HAP-1 (cell line): Measurements from ENCODE around the gene GAPT.
"Not testable (repeated sequence)": the region's sequence is repeated elsewhere in the genome, so short reads cannot be mapped to it uniquely, and the experiment has no call there.

ENCODE experiments used
- DNase-seq, 2 experiments: peaks; one replicate each; pipeline ENCODE4 v3.0.0-alpha.2; 2016 to 2020; ENCODE audit warnings: low spot score in 2 of 2
- H3K27me3 ChIP-seq: fragments of 250-450 bp; sonication (Bioruptor Pico); 2 replicates; pipeline ENCODE4 v1.5.1; 2020; ENCODE audit warnings: low read depth, mild to moderate bottlenecking, moderate library complexity
- H3K36me3 ChIP-seq: fragments of 250-450 bp; sonication (Bioruptor Pico); replicated peaks from 2 replicates; pipeline ENCODE4 v1.5.1; 2020; ENCODE audit warnings: mild to moderate bottlenecking
- H3K4me1 ChIP-seq: fragments of 250-450 bp; sonication (Bioruptor Pico); 2 replicates; pipeline ENCODE4 v1.5.1; 2020; ENCODE audit warnings: mild to moderate bottlenecking
- H3K4me3 ChIP-seq: fragments of 250-450 bp; sonication (Bioruptor Pico); 2 replicates; pipeline ENCODE4 v1.5.1; 2020; ENCODE audit warnings: mild to moderate bottlenecking, moderate library complexity
- H3K9me3 ChIP-seq: fragments of 250-450 bp; sonication (Bioruptor Pico); 2 replicates; pipeline ENCODE4 v1.5.1; 2020; ENCODE audit warnings: mild to moderate bottlenecking, moderate library complexity
- in situ Hi-C: fragments of 300-500 bp; cut with MboI; formaldehyde crosslinking; loops from 3 replicates; pipeline ENCODE4 v1.14.3; 2020; ENCODE audit warnings: low sequenced_read_pairs, inconsistent platforms, mixed read lengths

The GAPT gene

DNA sequence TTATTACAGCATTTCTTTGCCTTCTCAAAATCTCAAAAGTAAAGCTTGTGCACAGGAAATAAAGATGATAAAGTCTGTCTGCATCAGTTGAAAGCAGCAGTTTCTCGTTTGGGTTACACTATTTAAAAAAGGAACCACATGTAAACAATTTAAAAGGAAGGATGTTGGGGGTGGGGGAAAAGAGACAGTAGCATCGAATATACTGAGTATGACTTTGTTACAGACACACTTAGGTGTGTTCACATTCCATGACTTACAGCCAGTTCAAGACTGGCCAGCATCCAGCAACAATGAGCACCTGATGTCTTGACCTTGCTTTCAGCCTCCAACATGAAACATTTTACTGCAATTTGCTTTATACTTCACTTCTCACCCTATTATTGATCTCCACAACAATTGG lies 8.7 kb downstream of the GAPT start:
- Histone ChIP-seq H3K4me3 (no peak overlapping the region), H3K36me3 (no peaks in the 10 kb centered on the region), H3K4me1 (no peaks in the 10 kb centered on the region; the same call in 1 of the 2 replicates), H3K27me3 (no peaks in the 10 kb centered on the region; the same call in 1 of the 2 replicates), H3K9me3 (no peaks in the 10 kb centered on the region)
- in situ Hi-C loops = loop anchor here (25.0 kb wide), 1 partner anchor 337 kb away; no protein-coding TSS in a partner anchor
- DNase-seq = no peak

DNA sequence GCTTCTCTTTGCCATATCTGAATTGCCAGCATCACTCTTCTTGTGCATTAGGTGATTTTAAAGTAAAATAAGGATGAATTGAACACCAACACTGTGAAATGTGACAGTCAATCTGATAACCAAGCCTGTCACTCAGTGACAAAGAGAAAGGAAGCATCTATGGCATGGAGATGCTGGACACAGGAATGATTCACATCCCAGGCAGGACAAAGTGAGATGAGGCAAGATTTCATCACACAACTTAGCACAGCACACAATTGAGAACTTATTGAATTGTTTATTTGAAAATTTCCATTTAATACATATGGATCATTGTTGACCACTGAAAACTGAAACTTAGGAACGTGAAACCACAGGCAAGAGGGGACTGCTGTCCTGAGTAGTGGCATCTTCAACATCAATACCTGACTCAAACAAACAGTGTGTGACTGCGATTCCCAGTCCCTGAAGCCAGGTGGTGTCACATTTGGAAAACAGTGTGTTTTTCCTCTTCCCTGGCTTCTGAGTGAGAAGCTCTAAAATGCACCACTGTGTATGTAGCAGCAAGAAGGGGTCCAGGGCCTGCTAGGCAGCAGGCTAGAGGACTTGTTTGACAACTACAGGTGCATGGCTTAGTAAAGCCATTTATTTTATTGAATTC lies 10.7 kb downstream of the GAPT start:
- H3K9me3 ChIP-seq = no peaks in the 10 kb centered on the region

DNA sequence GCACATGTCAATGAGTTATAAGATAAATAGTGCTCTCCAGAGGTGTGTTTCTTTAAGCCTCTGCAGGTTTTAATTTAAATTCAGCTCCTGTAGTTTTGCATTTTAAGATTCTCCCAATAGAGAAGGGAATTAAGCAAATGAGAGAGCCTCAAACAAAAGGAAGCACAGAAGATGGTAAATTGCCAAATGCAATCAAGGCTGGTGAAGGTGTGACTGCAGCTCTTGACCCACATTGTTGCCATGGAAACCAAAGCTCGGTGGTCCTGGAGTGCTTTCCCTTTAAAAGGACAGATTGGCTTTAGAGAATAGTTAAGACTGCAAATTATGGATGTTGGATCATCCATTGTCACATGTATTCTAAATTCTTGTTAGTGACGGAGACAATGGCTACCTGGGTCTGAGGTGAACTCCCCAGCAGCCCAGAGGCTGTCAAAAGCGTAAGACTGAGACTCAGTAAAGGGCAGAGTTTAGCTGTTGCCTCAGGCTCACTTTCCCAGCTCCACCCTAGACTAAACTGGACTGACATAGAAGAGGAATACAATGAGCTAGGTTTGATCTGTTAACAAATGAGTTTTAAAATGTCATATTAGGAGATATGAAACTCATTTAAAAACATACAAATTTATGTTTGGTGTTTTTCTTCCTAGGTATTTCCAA lies 12.3 kb downstream of the GAPT start:
- H3K9me3 ChIP-seq = no peaks in the 10 kb centered on the region
- H3K36me3 ChIP-seq = no peaks in the 10 kb centered on the region
- DNase-seq = no peak
- in situ Hi-C loops = loop anchor here (25.0 kb wide), 1 partner anchor 334 kb away; no protein-coding TSS in a partner anchor
- H3K27me3 ChIP-seq = no peaks in the 10 kb centered on the region; the same call in 1 of the 2 replicates
- H3K4me3 ChIP-seq = no peak overlapping the region
- no peaks in the 10 kb centered on the region; the same call in 1 of the 2 replicates for H3K4me1 ChIP-seq

More for the DNA sequence above, 10.7 kb downstream of the GAPT start:
- Histone ChIP-seq H3K4me1 (no peaks in the 10 kb centered on the region; the same call in 1 of the 2 replicates), H3K36me3 (no peaks in the 10 kb centered on the region), H3K27me3 (no peaks in the 10 kb centered on the region; the same call in 1 of the 2 replicates), H3K4me3 (no peak overlapping the region)
- DNase-seq = no peak
- in situ Hi-C loops = loop anchor here (25.0 kb wide), 1 partner anchor 335 kb away; no protein-coding TSS in a partner anchor

DNA sequence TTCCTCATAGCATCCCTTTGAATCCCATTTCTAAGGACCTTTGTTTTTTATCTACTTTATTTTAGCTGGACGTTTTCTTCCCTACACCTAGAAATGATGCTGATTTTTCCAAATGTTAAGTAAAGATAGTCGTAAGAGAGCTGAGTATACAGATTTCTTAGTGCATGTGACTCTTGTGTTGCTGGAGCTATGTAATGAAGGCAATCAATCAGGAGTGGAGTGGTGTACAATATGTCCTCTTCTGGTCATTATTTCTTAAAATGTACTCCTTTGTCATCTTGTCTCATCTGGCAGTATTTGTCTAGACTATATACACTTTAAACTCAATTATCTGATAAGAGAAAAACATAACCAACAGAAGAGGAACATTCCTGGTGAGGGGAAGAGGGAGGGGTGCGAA lies 13.5 kb downstream of the GAPT start:
- no peaks in the 10 kb centered on the region for H3K27me3 ChIP-seq
- in situ Hi-C loops = loop anchor here (25.0 kb wide), 1 partner anchor 333 kb away; no protein-coding TSS in a partner anchor
- no peaks in the 10 kb centered on the region for H3K36me3 ChIP-seq
- no peak for DNase-seq
- no peaks in the 10 kb centered on the region; the same call in 1 of the 2 replicates for H3K4me1 ChIP-seq
- H3K4me3 ChIP-seq = no peak overlapping the region
- no peaks in the 10 kb centered on the region for H3K9me3 ChIP-seq

DNA sequence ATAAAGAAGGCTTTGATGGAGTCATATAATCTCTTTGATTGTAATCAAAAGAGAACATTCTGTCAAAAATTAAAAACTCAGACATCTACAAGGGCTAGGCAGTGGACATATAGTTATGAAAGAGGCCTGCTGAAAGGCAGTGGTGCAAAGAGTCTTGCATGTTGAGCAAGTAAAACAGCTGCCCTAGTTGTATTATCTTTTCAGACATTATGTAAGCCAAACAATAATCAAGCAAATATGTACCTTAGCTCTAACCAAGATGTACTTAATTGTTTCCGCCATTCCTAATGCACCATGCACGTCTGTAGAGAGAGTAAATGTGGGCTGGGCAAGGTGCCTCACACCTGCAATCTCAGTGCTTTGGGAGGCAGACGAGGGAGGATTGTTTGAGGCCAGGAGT lies 14.3 kb downstream of the GAPT start:
- Histone ChIP-seq H3K4me1 (no peaks in the 10 kb centered on the region; the same call in 1 of the 2 replicates), H3K4me3 (no peak overlapping the region), H3K36me3 (no peaks in the 10 kb centered on the region), H3K27me3 (no peaks in the 10 kb centered on the region), H3K9me3 (no peaks in the 10 kb centered on the region)
- in situ Hi-C loops = loop anchor here (25.0 kb wide), 1 partner anchor 332 kb away; no protein-coding TSS in a partner anchor
- DNase-seq = no peak

DNA sequence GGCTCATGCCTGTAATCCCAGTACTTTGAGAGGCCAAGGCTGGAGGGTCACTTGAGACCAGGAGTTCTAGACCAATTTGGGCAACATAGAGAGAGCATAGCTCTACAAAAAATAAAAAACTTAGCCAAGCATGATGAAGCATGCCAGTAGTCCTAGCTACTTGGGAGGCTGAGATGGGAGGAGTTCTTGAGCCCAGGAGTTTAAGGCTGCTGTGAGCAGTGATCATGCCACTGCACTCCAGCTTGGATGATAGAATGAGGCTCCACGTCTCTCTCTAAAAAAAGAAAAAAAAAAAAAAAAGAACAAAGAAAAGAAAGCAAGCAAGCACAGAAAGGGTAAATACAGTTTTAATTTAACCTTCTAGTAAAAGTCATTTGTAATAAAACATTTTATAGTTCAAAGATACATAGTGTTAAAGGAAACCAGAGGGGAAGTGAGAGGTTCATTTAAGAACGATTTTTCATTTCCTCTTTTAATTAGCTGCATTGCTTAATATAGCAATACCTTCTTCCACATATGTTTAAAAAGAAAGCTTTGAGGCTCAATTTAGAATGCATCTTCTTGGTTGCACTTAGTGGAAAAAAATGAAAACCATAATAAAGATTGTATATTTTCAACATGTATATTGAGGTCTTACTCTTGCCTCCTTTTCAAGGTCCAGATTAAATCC lies 14.9 kb downstream of the GAPT start:
- H3K4me3 ChIP-seq = no peak overlapping the region
- H3K36me3 ChIP-seq = no peaks in the 10 kb centered on the region
- no peak for DNase-seq
- no peaks in the 10 kb centered on the region for H3K9me3 ChIP-seq
- in situ Hi-C loops = loop anchor here (25.0 kb wide), 1 partner anchor 331 kb away; no protein-coding TSS in a partner anchor
- no peaks in the 10 kb centered on the region for H3K27me3 ChIP-seq
- H3K4me1 ChIP-seq = no peaks in the 10 kb centered on the region; the same call in 1 of the 2 replicates

DNA sequence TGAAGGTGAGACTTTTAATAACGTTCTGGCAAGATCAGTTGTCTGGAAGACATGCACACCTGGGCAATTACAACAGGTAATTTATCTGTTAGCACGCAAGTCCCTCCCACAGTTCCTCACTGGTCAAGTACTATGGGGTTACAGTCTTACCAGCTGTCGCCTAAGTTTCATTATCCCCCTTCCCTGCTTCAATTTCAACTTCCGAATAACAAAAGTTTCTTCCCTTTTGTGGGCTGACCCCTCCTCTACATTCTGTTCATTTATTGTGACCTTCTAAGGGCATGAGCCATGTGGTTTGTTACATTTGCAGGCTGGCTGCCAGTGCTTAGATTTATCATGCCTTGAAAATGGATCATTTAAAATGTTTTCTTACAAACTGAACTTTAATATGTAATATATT lies 16.5 kb downstream of the GAPT start:
- Histone ChIP-seq H3K4me1 (no peaks in the 10 kb centered on the region; the same call in 1 of the 2 replicates), H3K9me3 (no peaks in the 10 kb centered on the region), H3K4me3 (no peak overlapping the region), H3K27me3 (no peaks in the 10 kb centered on the region), H3K36me3 (no peaks in the 10 kb centered on the region)
- DNase-seq = no peak
- in situ Hi-C loops = loop anchor here (25.0 kb wide), 1 partner anchor 330 kb away; no protein-coding TSS in a partner anchor

DNA sequence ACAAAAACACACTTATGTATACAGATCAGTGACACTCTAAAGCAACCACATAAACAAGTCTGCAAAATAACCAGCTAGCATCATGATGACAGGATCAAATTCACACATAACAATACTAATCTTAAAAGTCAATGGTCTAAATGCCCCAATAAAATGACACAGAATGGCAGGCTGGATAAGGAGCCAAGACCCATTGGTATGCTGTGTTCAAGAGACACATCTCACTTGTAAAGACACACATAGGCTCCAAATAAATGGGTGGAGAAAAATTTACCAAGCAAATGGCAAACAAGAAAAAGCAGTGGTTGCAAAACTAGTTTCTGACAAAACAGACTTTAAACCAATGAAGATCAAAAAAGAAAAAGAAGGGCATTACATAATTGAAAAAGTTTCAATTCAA lies 26.0 kb downstream of the GAPT start:
- Histone ChIP-seq H3K9me3 (no peaks in the 10 kb centered on the region), H3K4me3 (no peak overlapping the region), H3K4me1 (no peaks in the 10 kb centered on the region), H3K36me3 (no peaks in the 10 kb centered on the region), H3K27me3 (no peaks in the 10 kb centered on the region)
- in situ Hi-C loops = loop anchor here (25.0 kb wide), 1 partner anchor 320 kb away; no protein-coding TSS in a partner anchor
- no peak for DNase-seq

DNA sequence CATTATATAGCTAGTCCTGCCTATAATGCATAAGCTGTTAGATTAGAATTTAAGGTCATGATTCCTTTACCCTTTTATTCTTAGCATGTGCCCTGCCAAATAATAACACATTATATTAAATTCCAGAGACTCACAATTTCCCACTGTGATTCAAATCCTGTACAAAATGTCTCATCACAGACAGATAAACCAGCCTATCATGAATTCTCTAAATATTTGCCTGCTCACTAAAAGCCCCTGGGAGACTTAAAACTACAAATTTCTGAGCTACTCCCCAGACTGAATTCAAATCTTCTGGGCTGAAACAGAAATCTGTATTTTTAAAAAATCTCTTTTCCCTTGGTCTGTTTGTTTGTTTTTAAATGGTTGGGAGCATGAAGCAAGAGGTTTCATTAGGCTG lies 32.7 kb downstream of the GAPT start:
- no peaks in the 10 kb centered on the region for H3K27me3 ChIP-seq
- no peaks in the 10 kb centered on the region for H3K9me3 ChIP-seq
- H3K4me3 ChIP-seq = no peak overlapping the region
- in situ Hi-C loops = loop anchor here (25.0 kb wide), 1 partner anchor 313 kb away; no protein-coding TSS in a partner anchor
- no peaks in the 10 kb centered on the region for H3K4me1 ChIP-seq
- H3K36me3 ChIP-seq = no peaks in the 10 kb centered on the region
- no peak for DNase-seq

DNA sequence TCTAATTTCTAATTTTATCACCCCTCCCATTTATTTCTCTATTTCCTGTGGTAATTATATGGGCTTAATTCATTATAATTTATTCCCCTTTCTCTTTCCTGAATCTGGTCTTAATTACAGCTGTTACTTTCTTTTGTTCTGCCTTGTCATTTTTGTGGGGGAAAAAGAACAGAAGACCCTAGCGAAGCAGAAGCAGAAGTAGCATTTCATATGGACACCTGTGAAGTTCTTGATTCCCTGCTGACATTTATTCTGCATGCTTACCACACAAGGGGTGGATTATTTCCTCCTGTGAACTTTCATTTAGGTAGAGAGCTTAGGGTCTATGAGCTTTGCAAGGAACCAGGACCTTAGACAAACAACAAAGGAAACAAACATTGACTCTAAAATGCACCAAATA lies 33.3 kb downstream of the GAPT start:
- Histone ChIP-seq H3K4me1 (no peaks in the 10 kb centered on the region), H3K27me3 (no peaks in the 10 kb centered on the region), H3K9me3 (no peaks in the 10 kb centered on the region), H3K4me3 (no peak overlapping the region), H3K36me3 (no peaks in the 10 kb centered on the region)
- no peak for DNase-seq
- in situ Hi-C loops = loop anchor here (25.0 kb wide), 1 partner anchor 313 kb away; no protein-coding TSS in a partner anchor

DNA sequence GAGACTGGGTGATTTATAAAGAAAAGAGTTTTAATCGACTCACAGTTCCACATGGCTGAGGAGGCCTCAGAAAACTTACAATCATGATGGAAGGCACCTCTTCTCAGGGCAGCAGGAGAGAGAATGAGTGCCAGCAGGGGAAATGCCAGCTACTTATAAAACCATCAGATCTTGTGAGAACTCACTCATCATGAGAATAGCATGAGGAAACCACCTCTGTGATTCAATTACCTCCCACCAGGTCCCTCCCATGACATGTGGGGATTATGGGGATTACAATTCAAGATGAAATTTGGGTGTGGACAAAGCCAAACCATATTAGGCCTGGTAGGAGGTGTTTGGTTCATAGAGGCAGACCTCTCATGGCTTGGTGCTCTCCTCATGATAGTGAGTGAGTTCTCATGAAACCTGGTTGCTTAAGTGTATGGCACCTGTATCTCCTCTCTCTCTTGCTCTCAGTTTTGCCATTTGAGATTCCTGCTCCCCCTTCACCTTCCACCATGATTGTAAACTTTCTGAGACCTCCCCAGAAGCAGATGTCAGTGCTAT lies 39.8 kb downstream of the GAPT start:
- Histone ChIP-seq H3K9me3 (no peaks in the 10 kb centered on the region), H3K4me1 (no peaks in the 10 kb centered on the region), H3K4me3 (no peak overlapping the region), H3K27me3 (no peaks in the 10 kb centered on the region), H3K36me3 (no peaks in the 10 kb centered on the region)
- no peak for DNase-seq
- in situ Hi-C loops = no loop called here

DNA sequence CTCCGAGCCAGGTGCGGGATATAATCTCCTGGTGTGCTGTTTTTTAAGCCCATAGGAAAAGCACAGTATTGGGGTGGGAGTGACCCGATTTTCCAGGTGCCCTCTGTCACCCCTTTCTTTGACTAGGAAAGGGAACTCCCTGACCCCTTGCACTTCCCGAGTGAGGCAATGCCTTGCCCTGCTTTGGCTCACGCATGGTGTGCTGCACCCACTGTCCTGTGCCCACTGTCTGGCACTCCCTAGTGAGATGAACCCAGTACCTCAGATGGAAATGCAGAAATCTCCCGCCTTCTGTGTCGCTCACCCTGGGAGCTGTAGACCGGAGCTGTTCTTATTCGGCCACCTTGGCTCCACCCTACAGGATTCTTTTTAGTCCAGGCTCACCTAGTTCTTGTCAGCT lies 50.7 kb downstream of the GAPT start:
- H3K9me3 ChIP-seq, H3K4me1 ChIP-seq, in situ Hi-C loops, H3K4me3 ChIP-seq, H3K27me3 ChIP-seq, DNase-seq, H3K36me3 ChIP-seq: not testable (repeated sequence)

DNA sequence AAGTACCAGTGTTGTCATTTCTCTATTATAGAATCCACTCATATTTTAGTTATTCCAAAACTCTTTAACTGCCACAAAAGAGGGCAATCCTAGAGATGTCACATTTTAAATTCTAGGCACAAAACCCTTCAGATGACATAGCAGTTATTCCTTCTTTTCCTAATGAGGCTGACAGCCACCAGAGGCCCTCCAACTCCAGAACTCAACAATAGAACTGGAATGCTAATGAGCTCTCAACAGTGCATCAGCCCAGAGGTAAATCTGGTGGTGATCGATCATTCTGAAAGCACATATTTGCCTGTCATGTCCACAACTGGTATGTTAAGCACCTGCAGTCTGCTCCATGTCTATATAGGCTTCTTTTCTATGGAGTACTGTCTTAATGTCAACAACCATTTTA lies 51.5 kb downstream of the GAPT start:
- no peaks in the 10 kb centered on the region for H3K9me3 ChIP-seq
- H3K4me3 ChIP-seq = no peak overlapping the region
- DNase-seq = no peak
- no peaks in the 10 kb centered on the region for H3K27me3 ChIP-seq
- no peaks in the 10 kb centered on the region for H3K4me1 ChIP-seq
- in situ Hi-C loops = no loop called here
- no peaks in the 10 kb centered on the region for H3K36me3 ChIP-seq
